ENCODE data around the gene ZNF681.

- TF ChIP-seq POLR2AphosphoS5 (IDR thresholded peaks at IDR 0.05; ENCODE audit: low read depth, low read length) (no peak), TAF1 (IDR thresholded peaks at IDR 0.05; ENCODE audit: borderline replicate concordance, insufficient read depth, low read length) (no peak)
These were observed 29.7 kb upstream of the ZNF681 start for GRCh38 chr19:23788411-23788810.
